Activated CD4-positive, alpha-beta T cell treated with anti-CD3 and anti-CD28 coated beads for 4 hours (primary cell): ENCODE measurements around the gene NT5C1B.
A peak's percentile ranks its signal among the peaks of the same experiment; 100 is the strongest.

Experiments
- DNase-seq, 2 donors: peaks; one replicate each; pipeline ENCODE4 v3.0.0-alpha.2; 2020

NT5C1B gene

GRCh38 chr2:18550433-18550832 lies 38.9 kb downstream of the NT5C1B start:
- DNase-seq = no peak

- DNase-seq = no peak
Measured at GRCh38 chr2:18549083-18549482, 40.3 kb downstream of the NT5C1B start.

GRCh38 chr2:18548621-18549020 lies 40.7 kb downstream of the NT5C1B start:
- DNase-seq = no peak

- DNase-seq = no peak
Measured at GRCh38 chr2:18546567-18546966, 42.8 kb downstream of the NT5C1B start.

GRCh38 chr2:18545384-18545783 lies 44.0 kb downstream of the NT5C1B start:
- DNase-seq = no peak

- DNase-seq = no peak
Measured at GRCh38 chr2:18544171-18544570, 45.2 kb downstream of the NT5C1B start.

GRCh38 chr2:18540872-18541271 lies 48.5 kb downstream of the NT5C1B start:
- DNase-seq = no peak

GRCh38 chr2:18536697-18537096 lies 52.7 kb downstream of the NT5C1B start:
- no peak for DNase-seq

GRCh38 chr2:18536100-18536499 lies 53.3 kb downstream of the NT5C1B start:
- no peak for DNase-seq

- no peak for DNase-seq
Measured at GRCh38 chr2:18531194-18531593, 58.2 kb downstream of the NT5C1B start.

- DNase-seq = no peak
Measured at GRCh38 chr2:18527822-18528221, 61.5 kb downstream of the NT5C1B start.

GRCh38 chr2:18527326-18527725 lies 62.0 kb downstream of the NT5C1B start:
- no peak for DNase-seq

- no peak for DNase-seq
Measured at GRCh38 chr2:18526429-18526828, 62.9 kb downstream of the NT5C1B start.

- no peak for DNase-seq
Measured at GRCh38 chr2:18525852-18526251, 63.5 kb downstream of the NT5C1B start.

- no peak for DNase-seq
Measured at GRCh38 chr2:18525236-18525635, 64.1 kb downstream of the NT5C1B start.

- no peak for DNase-seq
Measured at GRCh38 chr2:18522484-18523146, 66.8 kb downstream of the NT5C1B start.

- peak; percentile 61 to 71 for DNase-seq
Measured at GRCh38 chr2:18520451-18521425, 68.6 kb downstream of the NT5C1B start.

GRCh38 chr2:18519914-18520450 lies 69.4 kb downstream of the NT5C1B start:
- DNase-seq = no peak

GRCh38 chr2:18518116-18519111 lies 71.0 kb downstream of the NT5C1B start:
- no peak for DNase-seq

GRCh38 chr2:18517386-18517785 lies 72.0 kb downstream of the NT5C1B start:
- DNase-seq = no peak

GRCh38 chr2:18516112-18516511 lies 73.3 kb downstream of the NT5C1B start:
- DNase-seq = no peak
